ENCODE results near the gene BAX. TPM values are rescaled to one million over a fixed set of nuclear protein-coding genes. Genes with fewer than 3 reads are reported as not detected.

Gene BAX
- total and polyA plus RNA-seq, 12 donors, result 18.1 to 79.0 (median 48.8) TPM

GRCh38 chr19:48966541-48967345 is 12.1 kb downstream of the BAX start:
- peaks cover 31 to 34% of the 10 kb centered on the region in 2 donors for H3K4me1 ChIP-seq (replicated peaks in 1 of 2)
- H3K9me3 ChIP-seq (replicated peaks in 1 of 3), result no peaks in the 10 kb centered on the region
- TF ChIP-seq CTCF (IDR thresholded peaks at IDR 0.05) (no peak), POLR2A (IDR thresholded peaks at IDR 0.05) (peak in 1 of 2 donors; percentile 4)
- DNase-seq, result peak in 1 of 7 donors; percentile 36
- H3K36me3 ChIP-seq (replicated peaks in 1 of 2), result peaks cover 0 to 43% of the 10 kb centered on the region in 2 donors
- intact Hi-C loops (cut with DNase I), result loop anchor here (5.0 to 10.0 kb wide), 2 partner anchors 92 to 129 kb away; partner anchors contain the start of genes HSD17B14 (in 1 of the 2) and PPP1R15A (in 1 of the 2)
- no peaks in the 10 kb centered on the region for H3K27me3 ChIP-seq
- peak overlapping the region in 3 of 4 donors; percentile 36 to 94 (median 51) for H3K4me3 ChIP-seq
- H3K27ac ChIP-seq, result peak overlapping the region in 4 of 5 donors; percentile 53 to 96 (median 85)
- WGBS, 4 donors, result 83 to 91% (median 87%) methylated on average over 8 to 10 of the region's 10 CpGs

GRCh38 chr19:48967346-48968178 is 12.9 kb downstream of the BAX start:
- peak overlapping the region in 4 of 5 donors; percentile 53 to 96 (median 85) for H3K27ac ChIP-seq
- 72 to 75% (median 74%) methylated on average over 12 to 14 of the region's 14 CpGs for WGBS, 4 donors

GRCh38 chr19:48968179-48968661 is 13.5 kb downstream of the BAX start:
- H3K36me3 ChIP-seq (replicated peaks in 1 of 2), result peaks cover 0 to 47% of the 10 kb centered on the region in 2 donors

More at GRCh38 chr19:48967346-48968178, 12.9 kb downstream of the BAX start:
- peak in 6 of 7 donors; percentile 63 to 80 (median 70) for DNase-seq
- Histone ChIP-seq H3K4me1 (replicated peaks in 1 of 2) (peaks cover 31 to 34% of the 10 kb centered on the region in 2 donors), H3K27me3 (no peaks in the 10 kb centered on the region), H3K9me3 (replicated peaks in 1 of 3) (no peaks in the 10 kb centered on the region), H3K36me3 (replicated peaks in 1 of 2) (peaks cover 0 to 43% of the 10 kb centered on the region in 2 donors), H3K4me3 (peak overlapping the region in 2 of 4 donors; percentile 4 to 94)
- TF ChIP-seq CTCF (IDR thresholded peaks at IDR 0.05), result peak in 2 of 6 experiments; percentile 1 to 7
- TF ChIP-seq POLR2A (IDR thresholded peaks at IDR 0.05), result peak in 1 of 2 donors; percentile 38
- intact Hi-C loops (cut with DNase I), result loop anchor here (5.0 to 10.0 kb wide), 2 partner anchors 93 to 130 kb away; partner anchors contain the start of genes HSD17B14 (in 1 of the 2) and PPP1R15A (in 1 of the 2)

More at GRCh38 chr19:48968179-48968661, 13.5 kb downstream of the BAX start:
- Histone ChIP-seq H3K4me3 (no peak overlapping the region), H3K9me3 (replicated peaks in 1 of 3) (no peaks in the 10 kb centered on the region), H3K27me3 (no peaks in the 10 kb centered on the region), H3K27ac (peak overlapping the region in 3 of 5 donors; percentile 77 to 96 (median 93)), H3K4me1 (replicated peaks in 1 of 2) (peaks cover 29 to 33% of the 10 kb centered on the region in 2 donors)
- DNase-seq, result no peak
- intact Hi-C loops (cut with DNase I), result loop anchor here (5.0 to 10.0 kb wide), 2 partner anchors 93 to 131 kb away; partner anchors contain the start of genes HSD17B14 (in 1 of the 2) and PPP1R15A (in 1 of the 2)
- TF ChIP-seq POLR2A (IDR thresholded peaks at IDR 0.05), result peak in 1 of 2 donors; percentile 4
- peak in 1 of 6 experiments; percentile 9 for TF ChIP-seq CTCF (IDR thresholded peaks at IDR 0.05)
- WGBS, 4 donors, result 65 to 72% (median 69%) methylated on average over 4 of the region's 4 CpGs

All from adrenal gland (tissue), 12 donors.